OCI-LY7 (cell line): Measurements from ENCODE around the gene SIK2.

ENCODE experiments used
- CTCF ChIP-seq: fragments of 200-600 bp; sonication (generic); conservative IDR thresholded peaks from 2 replicates; pipeline ENCODE4 v1.5.1; 2014; ENCODE audit warnings: mild to moderate bottlenecking, antibody characterized with exemption, low read length, moderate library complexity, mixed read lengths
- EZH2phosphoT487 ChIP-seq: fragments of 200-600 bp; sonication (generic); IDR thresholded peaks from 2 replicates; pipeline ENCODE4 v1.6.1; 2018; ENCODE audit warnings: low read depth, borderline replicate concordance, mild to moderate bottlenecking, mixed run types, antibody characterized with exemption, low read length, moderate library complexity, mixed read lengths

GRCh38 chr11:111598559-111598958 lies 3.7 kb upstream of the SIK2 start:
- TF ChIP-seq CTCF (no peak), EZH2phosphoT487 (no peak)
